NCI-H187 treated with DMSO at 0.1 percent for 48 hours (cell line): Measurements from ENCODE around the gene GLA.

ENCODE experiments used
- DNase-seq: peaks from one replicate; lab custom pipeline; 2025; lab: John Stamatoyannopoulos, UW

GLA gene

GRCh38 chrX:101397779-101398178, 9.9 kb downstream of the GLA start:
- DNase-seq = no peak

- no peak for DNase-seq
Observed at GRCh38 chrX:101395789-101396188, 11.9 kb downstream of the GLA start.

GRCh38 chrX:101394372-101394771, 13.4 kb downstream of the GLA start:
- no peak for DNase-seq

- no peak for DNase-seq
Observed at GRCh38 chrX:101393530-101394305, 14.0 kb downstream of the GLA start.

GRCh38 chrX:101391831-101392230, 15.9 kb downstream of the GLA start:
- DNase-seq = no peak

GRCh38 chrX:101390664-101391525, 16.8 kb downstream of the GLA start, which contains the start of gene RPL36A:
RPL36A (plus strand) TSS chrX:101391011; CDS start chrX:101391044, 33 bp downstream.
- peak; percentile 71 for DNase-seq

GRCh38 chrX:101388604-101389003, 19.1 kb downstream of the GLA start:
- DNase-seq = no peak

GRCh38 chrX:101386542-101386885, 21.2 kb downstream of the GLA start:
- no peak for DNase-seq

- no peak for DNase-seq
Observed at GRCh38 chrX:101385795-101386541, 21.8 kb downstream of the GLA start, which contains the start of gene BTK. BTK (minus strand) TSS chrX:101386191; CDS start chrX:101375284, 10,907 bp downstream.

GRCh38 chrX:101385026-101385684, 22.6 kb downstream of the GLA start:
- no peak for DNase-seq

GRCh38 chrX:101383679-101384205, 24.0 kb downstream of the GLA start:
- DNase-seq = no peak

GRCh38 chrX:101377547-101377946, 30.2 kb downstream of the GLA start:
- no peak for DNase-seq

GRCh38 chrX:101370888-101371504, 36.7 kb downstream of the GLA start:
- DNase-seq = no peak

- DNase-seq = no peak
Observed at GRCh38 chrX:101369687-101370086, 38.0 kb downstream of the GLA start.

GRCh38 chrX:101368800-101369199, 38.9 kb downstream of the GLA start:
- no peak for DNase-seq

GRCh38 chrX:101365301-101365795, 42.4 kb downstream of the GLA start:
- DNase-seq = no peak

GRCh38 chrX:101362757-101363156, 45.0 kb downstream of the GLA start:
- no peak for DNase-seq

GRCh38 chrX:101362116-101362515, 45.6 kb downstream of the GLA start:
- DNase-seq = no peak

- DNase-seq = no peak
Observed at GRCh38 chrX:101360390-101360789, 47.3 kb downstream of the GLA start.

GRCh38 chrX:101359966-101360365, 47.8 kb downstream of the GLA start:
- no peak for DNase-seq
